GM12873 (cell line): ENCODE results near the gene ZNF804A.

Source experiments
- CTCF ChIP-seq: IDR thresholded peaks from 2 replicates; pipeline ENCODE4 v1.5.1; 2012; ENCODE audit warnings: low read depth, mild to moderate bottlenecking, moderate library complexity, low read length, control low read depth; ENCODE audit not compliant: insufficient read depth; ENCODE audit errors: missing control alignments

The ZNF804A gene

GRCh38 chr2:184644685-184645084 lies 46.4 kb downstream of the ZNF804A start:
- TF ChIP-seq CTCF, result no peak

- no peak for TF ChIP-seq CTCF
These were observed 47.8 kb downstream of the ZNF804A start for GRCh38 chr2:184646177-184646576.

GRCh38 chr2:184646593-184646992 lies 48.3 kb downstream of the ZNF804A start:
- no peak for TF ChIP-seq CTCF

- TF ChIP-seq CTCF, result no peak
These were observed 56.6 kb downstream of the ZNF804A start for GRCh38 chr2:184654945-184655344.

- no peak for TF ChIP-seq CTCF
These were observed 78.8 kb downstream of the ZNF804A start for GRCh38 chr2:184677171-184677570.

- no peak for TF ChIP-seq CTCF
These were observed 81.1 kb downstream of the ZNF804A start for GRCh38 chr2:184679219-184680018.

- TF ChIP-seq CTCF, result no peak
These were observed 82.5 kb downstream of the ZNF804A start for GRCh38 chr2:184680825-184681224.
